Measurements from ENCODE around the gene FRMD4A.

The FRMD4A gene

GRCh38 chr10:14126697-14127440, 203.9 kb downstream of the FRMD4A start:
- no peak overlapping the region for H2AFZ ChIP-seq (ENCODE audit: low read depth, low read length)
- H3K27ac ChIP-seq (ENCODE audit: low read length): no peak overlapping the region
- H3K9me3 ChIP-seq (ENCODE audit: insufficient read depth, low read length, severe bottlenecking): no peaks in the 10 kb centered on the region
- H3K36me3 ChIP-seq (ENCODE audit: insufficient read depth, low read length): no peaks in the 10 kb centered on the region
- no peak for ATAC-seq (ENCODE audit: insufficient read depth, low read depth)
- peaks cover 5% of the 10 kb centered on the region for H3K27me3 ChIP-seq (ENCODE audit: insufficient read depth, low read length, poor library complexity)
- TF ChIP-seq EZH2 (IDR thresholded peaks at IDR 0.05; ENCODE audit: borderline replicate concordance, low read depth, low read length, severe bottlenecking) (no peak), CTCF (IDR thresholded peaks at IDR 0.05; ENCODE audit: borderline replicate concordance, extremely low read depth, low read length, poor library complexity, severe bottlenecking) (no peak)
- no peaks in the 10 kb centered on the region for H4K20me1 ChIP-seq (ENCODE audit: insufficient read depth, low read length)
- no peak overlapping the region for H3K4me2 ChIP-seq (ENCODE audit: insufficient read depth, low read length)
- H3K4me1 ChIP-seq (ENCODE audit: insufficient read depth, low read length): no peaks in the 10 kb centered on the region
- H3K9ac ChIP-seq (ENCODE audit: low read depth, low read length): no peak overlapping the region
- DNase-seq: no peak
- no peaks in the 10 kb centered on the region for H3K79me2 ChIP-seq (ENCODE audit: insufficient read depth, low read length)
- no peak overlapping the region for H3K4me3 ChIP-seq (ENCODE audit: low read depth in 1 of 2, low read length in 2 of 2)

DNA sequence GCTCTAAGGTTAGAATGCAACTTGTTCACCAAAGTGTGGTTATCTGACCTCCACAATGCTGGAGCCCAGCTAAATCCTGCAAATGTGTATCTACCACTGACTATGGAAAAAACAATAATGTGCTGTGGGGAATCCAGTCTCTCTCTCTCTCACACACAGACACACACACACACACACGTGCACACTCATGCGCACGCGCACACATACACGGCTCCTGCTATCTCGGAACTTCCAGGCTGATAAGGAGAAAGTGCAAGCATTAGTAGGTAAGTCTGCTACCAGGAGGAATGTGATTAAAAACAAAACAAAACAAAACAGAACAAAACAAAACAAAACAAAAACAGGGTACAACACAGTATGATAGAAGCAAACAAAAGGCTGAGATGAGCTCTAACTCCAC, 205.2 kb downstream of the FRMD4A start:
- H3K9ac ChIP-seq (ENCODE audit: low read depth, low read length): no peak overlapping the region
- no peak overlapping the region for H3K27ac ChIP-seq (ENCODE audit: low read length)
- H2AFZ ChIP-seq (ENCODE audit: low read depth, low read length): no peak overlapping the region
- ATAC-seq (ENCODE audit: insufficient read depth, low read depth) (no peak), DNase-seq (no peak)
- TF ChIP-seq EZH2 (IDR thresholded peaks at IDR 0.05; ENCODE audit: borderline replicate concordance, low read depth, low read length, severe bottlenecking) (no peak), CTCF (IDR thresholded peaks at IDR 0.05; ENCODE audit: borderline replicate concordance, extremely low read depth, low read length, poor library complexity, severe bottlenecking) (no peak)
- no peaks in the 10 kb centered on the region for H3K4me1 ChIP-seq (ENCODE audit: insufficient read depth, low read length)
- H4K20me1 ChIP-seq (ENCODE audit: insufficient read depth, low read length): no peaks in the 10 kb centered on the region
- no peak overlapping the region for H3K4me2 ChIP-seq (ENCODE audit: insufficient read depth, low read length)
- H3K36me3 ChIP-seq (ENCODE audit: insufficient read depth, low read length): no peaks in the 10 kb centered on the region
- no peaks in the 10 kb centered on the region for H3K79me2 ChIP-seq (ENCODE audit: insufficient read depth, low read length)
- no peaks in the 10 kb centered on the region for H3K9me3 ChIP-seq (ENCODE audit: insufficient read depth, low read length, severe bottlenecking)
- peaks cover 5% of the 10 kb centered on the region for H3K27me3 ChIP-seq (ENCODE audit: insufficient read depth, low read length, poor library complexity)
- H3K4me3 ChIP-seq (ENCODE audit: low read depth in 1 of 2, low read length in 2 of 2): no peak overlapping the region

DNA sequence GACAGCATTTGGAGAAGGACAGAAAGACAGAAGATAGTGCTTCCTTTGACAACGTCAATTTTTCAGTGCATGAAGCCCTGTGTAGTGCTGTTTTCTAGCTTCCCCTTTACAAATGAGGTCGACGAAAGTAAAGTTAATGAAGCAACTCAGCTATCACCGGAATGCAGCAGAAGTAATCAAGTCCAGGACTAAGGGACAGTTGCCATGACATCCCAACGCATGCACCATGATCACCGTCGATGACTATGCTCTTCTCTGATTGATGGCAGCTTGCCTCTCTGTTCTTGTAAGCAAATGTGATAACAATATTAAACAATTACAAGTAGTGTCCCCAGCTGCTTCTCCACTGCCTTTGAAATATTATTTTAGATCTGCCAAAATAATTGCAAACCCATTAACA, 205.8 kb downstream of the FRMD4A start:
- H3K9me3 ChIP-seq (ENCODE audit: insufficient read depth, low read length, severe bottlenecking): no peaks in the 10 kb centered on the region
- no peak overlapping the region for H3K4me3 ChIP-seq (ENCODE audit: low read depth in 1 of 2, low read length in 2 of 2)
- H3K4me2 ChIP-seq (ENCODE audit: insufficient read depth, low read length): no peak overlapping the region
- H2AFZ ChIP-seq (ENCODE audit: low read depth, low read length): no peak overlapping the region
- H3K27ac ChIP-seq (ENCODE audit: low read length): no peak overlapping the region
- no peaks in the 10 kb centered on the region for H4K20me1 ChIP-seq (ENCODE audit: insufficient read depth, low read length)
- TF ChIP-seq EZH2 (IDR thresholded peaks at IDR 0.05; ENCODE audit: borderline replicate concordance, low read depth, low read length, severe bottlenecking) (no peak), CTCF (IDR thresholded peaks at IDR 0.05; ENCODE audit: borderline replicate concordance, extremely low read depth, low read length, poor library complexity, severe bottlenecking) (no peak)
- ATAC-seq (ENCODE audit: insufficient read depth, low read depth) (no peak), DNase-seq (no peak)
- H3K27me3 ChIP-seq (ENCODE audit: insufficient read depth, low read length, poor library complexity): peaks cover 5% of the 10 kb centered on the region
- no peaks in the 10 kb centered on the region for H3K36me3 ChIP-seq (ENCODE audit: insufficient read depth, low read length)
- no peak overlapping the region for H3K9ac ChIP-seq (ENCODE audit: low read depth, low read length)
- H3K79me2 ChIP-seq (ENCODE audit: insufficient read depth, low read length): no peaks in the 10 kb centered on the region
- no peaks in the 10 kb centered on the region for H3K4me1 ChIP-seq (ENCODE audit: insufficient read depth, low read length)
